Retinal pigment epithelial cell (primary cell): Measurements from ENCODE around the gene AHI1.

ENCODE experiments used
- DNase-seq: peaks from one replicate; pipeline ENCODE4 v3.0.0-alpha.2; 2010; ENCODE audit warnings: low read depth
- H3K4me3 ChIP-seq: 2 replicates; pipeline ENCODE4 v1.5.1; 2011; ENCODE audit warnings: mild to moderate bottlenecking, low read length, control low read depth, moderate library complexity
- TF ChIP-seq, protein P1 (sequence below): conservative IDR thresholded peaks from 2 replicates; pipeline ENCODE4 v1.5.1; 2011; ENCODE audit warnings: low read depth, low read length, control low read depth, inconsistent platforms

The AHI1 gene

DNA sequence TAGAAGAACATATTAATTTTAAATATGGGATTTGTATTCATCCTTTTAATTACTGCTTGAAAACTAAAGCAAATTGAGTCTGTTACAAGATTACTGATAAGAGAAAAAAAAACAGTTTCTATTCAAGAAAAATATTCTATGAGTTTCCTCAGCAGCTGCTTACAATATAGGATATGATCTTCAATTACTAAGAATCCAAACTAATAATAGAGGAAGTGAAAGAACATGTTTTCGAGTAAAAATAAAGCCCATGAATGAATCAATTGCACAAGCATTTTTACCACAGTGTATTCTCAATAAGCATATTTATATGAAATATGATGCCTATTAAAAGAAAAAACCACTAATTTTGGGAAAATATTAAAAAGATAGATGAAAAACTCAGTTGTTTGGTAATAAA, 63.4 kb downstream of the AHI1 start:
- no peak overlapping the region for H3K4me3 ChIP-seq
- TF ChIP-seq, protein P1, sequence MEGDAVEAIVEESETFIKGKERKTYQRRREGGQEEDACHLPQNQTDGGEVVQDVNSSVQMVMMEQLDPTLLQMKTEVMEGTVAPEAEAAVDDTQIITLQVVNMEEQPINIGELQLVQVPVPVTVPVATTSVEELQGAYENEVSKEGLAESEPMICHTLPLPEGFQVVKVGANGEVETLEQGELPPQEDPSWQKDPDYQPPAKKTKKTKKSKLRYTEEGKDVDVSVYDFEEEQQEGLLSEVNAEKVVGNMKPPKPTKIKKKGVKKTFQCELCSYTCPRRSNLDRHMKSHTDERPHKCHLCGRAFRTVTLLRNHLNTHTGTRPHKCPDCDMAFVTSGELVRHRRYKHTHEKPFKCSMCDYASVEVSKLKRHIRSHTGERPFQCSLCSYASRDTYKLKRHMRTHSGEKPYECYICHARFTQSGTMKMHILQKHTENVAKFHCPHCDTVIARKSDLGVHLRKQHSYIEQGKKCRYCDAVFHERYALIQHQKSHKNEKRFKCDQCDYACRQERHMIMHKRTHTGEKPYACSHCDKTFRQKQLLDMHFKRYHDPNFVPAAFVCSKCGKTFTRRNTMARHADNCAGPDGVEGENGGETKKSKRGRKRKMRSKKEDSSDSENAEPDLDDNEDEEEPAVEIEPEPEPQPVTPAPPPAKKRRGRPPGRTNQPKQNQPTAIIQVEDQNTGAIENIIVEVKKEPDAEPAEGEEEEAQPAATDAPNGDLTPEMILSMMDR = no peak
- DNase-seq = no peak

DNA sequence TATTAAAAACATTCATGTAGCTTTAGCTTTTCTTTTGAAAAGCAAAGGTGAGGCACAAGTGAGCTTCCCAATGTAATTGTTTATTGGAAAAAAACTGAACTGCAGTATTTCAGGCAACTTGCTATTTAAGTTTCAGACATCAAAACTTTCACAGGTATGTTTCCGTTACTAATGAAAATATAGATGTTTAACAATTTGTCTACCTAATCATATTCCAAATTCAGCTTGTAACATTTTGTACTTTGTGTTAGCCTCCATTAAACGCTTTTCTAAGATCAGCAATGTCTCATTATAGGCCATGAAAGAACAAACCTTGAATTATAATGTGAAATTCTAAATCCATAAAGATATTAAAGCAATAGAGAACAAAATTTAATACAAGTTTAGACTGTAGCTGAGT, 69.5 kb downstream of the AHI1 start:
- TF ChIP-seq, protein P1 = no peak
- DNase-seq = no peak
- H3K4me3 ChIP-seq = no peak overlapping the region

DNA sequence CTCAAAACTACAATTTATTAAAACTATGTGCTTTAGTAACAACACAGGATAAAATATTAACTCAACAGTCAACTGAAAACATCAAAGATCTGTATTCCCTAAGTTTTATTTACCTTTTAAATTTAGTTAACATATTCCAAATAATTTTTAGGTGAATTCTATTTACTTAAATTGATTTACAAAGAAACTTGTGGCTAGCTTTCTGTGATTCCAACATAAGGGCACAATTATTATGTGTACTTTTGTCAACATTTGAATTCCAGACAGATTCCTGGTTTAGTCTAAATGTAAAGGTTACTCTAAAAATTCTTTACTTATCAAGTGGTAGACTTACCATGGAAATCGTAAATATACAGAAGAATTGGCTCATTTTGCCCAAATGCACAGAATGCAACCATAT, 70.7 kb downstream of the AHI1 start:
- TF ChIP-seq, protein P1 = no peak
- no peak for DNase-seq
- no peak overlapping the region for H3K4me3 ChIP-seq

DNA sequence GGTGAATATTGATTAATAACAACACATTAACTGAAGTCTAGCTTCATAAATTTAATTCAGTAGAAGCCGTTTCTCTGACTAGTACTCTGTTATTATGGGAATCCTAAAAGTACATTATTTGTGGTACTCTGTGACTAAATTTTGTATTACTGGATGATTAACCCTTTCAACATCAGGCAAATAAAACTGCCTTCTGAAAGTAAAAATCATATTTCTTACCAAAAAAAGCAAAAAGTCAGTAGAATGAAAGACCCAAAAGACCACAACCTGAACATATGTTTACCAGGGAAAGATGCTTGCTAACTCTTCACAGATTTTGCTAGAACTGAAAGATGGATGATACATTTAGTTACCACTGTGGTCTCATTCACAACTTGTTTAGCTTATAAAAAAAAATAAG, 73.2 kb downstream of the AHI1 start:
- no peak overlapping the region for H3K4me3 ChIP-seq
- no peak for DNase-seq
- TF ChIP-seq, protein P1 = no peak

DNA sequence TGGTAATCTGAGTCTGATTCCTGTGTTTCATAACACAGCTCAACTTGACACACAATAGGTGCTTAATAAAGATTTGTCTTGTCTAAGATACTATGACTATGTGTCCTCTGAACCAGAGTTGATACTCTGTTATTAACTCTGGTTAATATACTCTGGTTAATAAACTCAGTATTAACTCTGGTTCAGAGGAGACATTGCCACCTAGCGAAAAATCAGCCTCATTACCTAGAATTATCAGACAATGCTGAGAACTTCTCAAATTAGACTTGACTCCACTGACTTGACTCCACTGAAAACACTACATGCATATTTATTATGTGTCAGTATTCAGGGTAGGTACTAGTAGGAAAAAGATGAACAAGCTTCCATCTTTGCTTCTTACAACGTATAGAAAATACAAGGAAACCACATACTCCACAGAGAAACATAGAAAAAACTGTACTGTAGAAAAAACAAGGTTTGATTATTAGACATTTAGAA, 73.9 kb downstream of the AHI1 start:
- TF ChIP-seq, protein P1 = peak; percentile 64
- no peak overlapping the region for H3K4me3 ChIP-seq
- no peak for DNase-seq

DNA sequence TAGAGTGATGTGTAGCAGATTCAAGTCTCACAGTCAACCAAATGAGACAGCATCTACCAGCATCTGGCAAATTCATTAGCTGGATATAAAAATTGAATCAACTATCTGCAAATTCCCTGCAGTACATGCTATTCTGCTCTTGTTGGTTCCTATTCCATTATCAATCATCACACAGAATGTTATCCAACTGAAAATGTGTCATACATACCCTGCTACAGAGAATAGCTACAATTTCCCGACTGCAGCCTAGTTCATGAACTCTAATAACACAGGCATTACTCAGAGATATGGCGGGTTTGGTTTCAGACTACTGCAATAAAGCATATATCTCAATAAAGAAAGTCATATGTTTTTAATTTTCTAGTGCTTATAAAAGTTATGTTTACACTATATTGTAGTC, 78.4 kb downstream of the AHI1 start:
- H3K4me3 ChIP-seq = no peak overlapping the region
- TF ChIP-seq, protein P1 = no peak
- no peak for DNase-seq

DNA sequence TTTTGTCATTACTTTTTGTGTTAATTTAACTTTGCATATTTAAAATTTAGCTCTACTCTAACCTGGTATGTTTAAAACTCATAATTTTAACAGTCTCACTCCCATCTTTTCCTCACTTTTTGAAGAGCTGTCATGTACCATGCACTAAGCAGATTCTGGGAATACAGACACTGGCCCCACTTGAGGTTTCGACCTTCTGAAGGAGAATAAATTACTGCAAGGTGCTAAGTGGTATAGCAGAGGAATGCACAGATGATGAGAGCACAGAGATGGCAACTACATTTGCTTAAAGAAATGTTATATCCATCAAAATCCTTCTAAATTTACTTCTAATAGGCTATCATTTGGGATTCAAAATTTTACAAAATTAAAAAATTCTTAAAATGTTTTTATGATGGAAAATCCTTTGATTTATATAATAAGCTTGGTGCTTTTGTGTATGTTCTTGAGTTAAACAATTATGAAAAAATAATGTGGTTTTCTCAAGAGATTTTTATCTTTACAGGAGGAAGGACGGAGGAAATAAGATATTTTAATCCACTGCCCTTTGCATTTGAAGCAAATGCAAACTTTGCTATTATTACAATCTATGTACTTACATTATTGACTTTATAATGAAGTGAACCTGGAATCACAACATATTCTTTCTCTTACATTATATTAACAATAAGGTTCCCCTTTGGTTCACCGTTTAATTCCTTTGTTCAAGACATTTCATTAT, 79.3 kb downstream of the AHI1 start:
- DNase-seq = no peak
- H3K4me3 ChIP-seq = no peak overlapping the region
- TF ChIP-seq, protein P1 = no peak
